NT2/D1 (cell line): ENCODE results near the gene RBFOX2.

Experiments
- DNase-seq: peaks from one replicate; pipeline ENCODE4 v3.0.0-alpha.2; 2011; ENCODE audit warnings: low read depth, low spot score
- H3K27me3 ChIP-seq: 2 replicates; pipeline ENCODE4 v1.6.0; 2011; ENCODE audit warnings: mild to moderate bottlenecking; ENCODE audit not compliant: insufficient read length, insufficient read depth
- H3K36me3 ChIP-seq: 2 replicates; pipeline ENCODE4 v1.6.1; 2011; ENCODE audit warnings: mild to moderate bottlenecking, low read length, mixed read lengths; ENCODE audit not compliant: insufficient read depth, insufficient read length
- H3K4me1 ChIP-seq: 2 replicates; pipeline ENCODE4 v1.5.1; 2011; ENCODE audit not compliant: insufficient read depth, insufficient read length
- H3K4me3 ChIP-seq: 2 replicates; pipeline ENCODE4 v1.5.1; 2011; ENCODE audit warnings: low read depth; ENCODE audit not compliant: insufficient read length
- H3K9ac ChIP-seq: 2 replicates; pipeline ENCODE4 v1.6.0; 2011; ENCODE audit warnings: low read depth; ENCODE audit not compliant: insufficient read length
- H3K9me3 ChIP-seq: 2 replicates; pipeline ENCODE4 v1.5.1; 2011; ENCODE audit warnings: mild to moderate bottlenecking, low read length; ENCODE audit not compliant: insufficient read depth
- SUZ12 ChIP-seq: IDR thresholded peaks from 2 replicates; pipeline ENCODE4 v1.6.1; 2011; ENCODE audit not compliant: insufficient read length, insufficient read depth; ENCODE audit errors: extremely low read depth
- YY1 ChIP-seq: IDR thresholded peaks from 2 replicates; pipeline ENCODE4 v1.6.1; 2011; ENCODE audit not compliant: insufficient read length, insufficient read depth
- ZNF274 ChIP-seq: IDR thresholded peaks from 2 replicates; pipeline ENCODE4 v1.6.1; 2011; ENCODE audit warnings: mild to moderate bottlenecking, low read depth, low read length

RBFOX2 gene

GRCh38 chr22:35914357-35914664 is 114.3 kb downstream of the RBFOX2 start:
- Histone ChIP-seq H3K4me3 (no peak overlapping the region), H3K4me1 (no peaks in the 10 kb centered on the region), H3K9ac (no peak overlapping the region), H3K27me3 (no peaks in the 10 kb centered on the region), H3K36me3 (no peaks in the 10 kb centered on the region), H3K9me3 (no peaks in the 10 kb centered on the region)
- TF ChIP-seq ZNF274: no peak
- TF ChIP-seq SUZ12: no peak
- TF ChIP-seq YY1: no peak
- no peak for DNase-seq

GRCh38 chr22:35913925-35914324 is 114.7 kb downstream of the RBFOX2 start:
- Histone ChIP-seq H3K9ac (no peak overlapping the region), H3K4me3 (no peak overlapping the region), H3K27me3 (no peaks in the 10 kb centered on the region), H3K4me1 (no peaks in the 10 kb centered on the region), H3K36me3 (no peaks in the 10 kb centered on the region), H3K9me3 (no peaks in the 10 kb centered on the region)
- TF ChIP-seq YY1: no peak
- TF ChIP-seq ZNF274: no peak
- no peak for TF ChIP-seq SUZ12
- DNase-seq: no peak

GRCh38 chr22:35912658-35913057 is 116.0 kb downstream of the RBFOX2 start:
- no peaks in the 10 kb centered on the region for H3K9me3 ChIP-seq
- DNase-seq: no peak
- no peaks in the 10 kb centered on the region for H3K4me1 ChIP-seq
- no peaks in the 10 kb centered on the region for H3K27me3 ChIP-seq
- no peak overlapping the region for H3K9ac ChIP-seq
- H3K36me3 ChIP-seq: no peaks in the 10 kb centered on the region
- no peak for TF ChIP-seq SUZ12
- TF ChIP-seq YY1: no peak
- no peak for TF ChIP-seq ZNF274
- H3K4me3 ChIP-seq: no peak overlapping the region

GRCh38 chr22:35911877-35912276 is 116.7 kb downstream of the RBFOX2 start:
- Histone ChIP-seq H3K9me3 (no peaks in the 10 kb centered on the region), H3K4me1 (no peaks in the 10 kb centered on the region)
- TF ChIP-seq ZNF274 (no peak), SUZ12 (no peak)

GRCh38 chr22:35910926-35911325 is 117.7 kb downstream of the RBFOX2 start:
- no peak overlapping the region for H3K9ac ChIP-seq
- H3K9me3 ChIP-seq: no peaks in the 10 kb centered on the region
- H3K27me3 ChIP-seq: no peaks in the 10 kb centered on the region
- no peaks in the 10 kb centered on the region for H3K36me3 ChIP-seq
- no peaks in the 10 kb centered on the region for H3K4me1 ChIP-seq
- no peak for DNase-seq
- TF ChIP-seq ZNF274 (no peak), YY1 (no peak)
- no peak overlapping the region for H3K4me3 ChIP-seq

More at GRCh38 chr22:35911877-35912276, 116.7 kb downstream of the RBFOX2 start:
- Histone ChIP-seq H3K27me3 (no peaks in the 10 kb centered on the region), H3K9ac (no peak overlapping the region), H3K4me3 (no peak overlapping the region), H3K36me3 (no peaks in the 10 kb centered on the region)
- DNase-seq: no peak

- no peak for DNase-seq
- H3K4me1 ChIP-seq: no peaks in the 10 kb centered on the region
Measured at GRCh38 chr22:35910003-35910769, 118.4 kb downstream of the RBFOX2 start.

GRCh38 chr22:35905894-35906293 is 122.7 kb downstream of the RBFOX2 start:
- Histone ChIP-seq H3K4me1 (no peaks in the 10 kb centered on the region), H3K4me3 (no peak overlapping the region)
- TF ChIP-seq ZNF274 (no peak), YY1 (no peak), SUZ12 (no peak)

More at GRCh38 chr22:35910003-35910769, 118.4 kb downstream of the RBFOX2 start:
- no peak for TF ChIP-seq SUZ12
- TF ChIP-seq ZNF274: no peak
- no peak for TF ChIP-seq YY1
- no peaks in the 10 kb centered on the region for H3K9me3 ChIP-seq
- H3K27me3 ChIP-seq: no peaks in the 10 kb centered on the region
- H3K36me3 ChIP-seq: no peaks in the 10 kb centered on the region
- H3K4me3 ChIP-seq: no peak overlapping the region
- no peak overlapping the region for H3K9ac ChIP-seq

GRCh38 chr22:35904752-35905151 is 123.9 kb downstream of the RBFOX2 start:
- Histone ChIP-seq H3K27me3 (no peaks in the 10 kb centered on the region), H3K9me3 (no peaks in the 10 kb centered on the region), H3K9ac (no peak overlapping the region), H3K36me3 (no peaks in the 10 kb centered on the region), H3K4me1 (no peaks in the 10 kb centered on the region), H3K4me3 (no peak overlapping the region)
- TF ChIP-seq YY1 (no peak), ZNF274 (no peak), SUZ12 (no peak)
- DNase-seq: no peak

More at GRCh38 chr22:35905894-35906293, 122.7 kb downstream of the RBFOX2 start:
- Histone ChIP-seq H3K27me3 (no peaks in the 10 kb centered on the region), H3K36me3 (no peaks in the 10 kb centered on the region), H3K9ac (no peak overlapping the region), H3K9me3 (no peaks in the 10 kb centered on the region)
- DNase-seq: no peak
